Measurements from ENCODE around the gene PCDH9.

PCDH9 gene

DNA sequence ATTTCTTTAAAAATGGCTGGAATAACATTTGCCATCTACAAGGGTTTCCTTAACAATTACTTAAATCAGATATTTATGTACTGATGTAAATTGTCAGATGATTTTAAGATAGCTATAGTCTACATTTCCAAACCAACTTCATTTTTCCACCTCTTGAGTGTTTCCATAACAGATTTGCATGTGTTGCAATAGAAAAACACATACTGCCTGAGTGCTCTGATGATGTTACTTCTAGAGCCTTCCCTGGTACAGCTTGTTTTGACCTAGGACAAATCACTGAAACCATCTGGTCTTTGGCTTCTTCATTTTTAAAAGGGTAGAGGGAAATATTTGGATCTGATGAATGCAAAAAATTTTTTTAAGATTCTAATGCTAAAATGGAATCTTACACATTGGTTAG lies 245.9 kb downstream of the PCDH9 start:
- no peaks in the 10 kb centered on the region for H3K9me3 ChIP-seq (ENCODE audit: control insufficient read depth, low read depth, low read length)
- H3K4me1 ChIP-seq (ENCODE audit: control insufficient read depth, low read depth, low read length), result no peaks in the 10 kb centered on the region
- H3K4me3 ChIP-seq (ENCODE audit: low read length), result no peak overlapping the region
- H3K36me3 ChIP-seq (ENCODE audit: control insufficient read depth, low read depth, low read length), result no peaks in the 10 kb centered on the region
- H3K27me3 ChIP-seq (ENCODE audit: control insufficient read depth, insufficient read depth, low read length), result no peaks in the 10 kb centered on the region
- no peak overlapping the region for H3K9ac ChIP-seq (ENCODE audit: low read length)
- no peak overlapping the region for H3K27ac ChIP-seq (ENCODE audit: low read length)

DNA sequence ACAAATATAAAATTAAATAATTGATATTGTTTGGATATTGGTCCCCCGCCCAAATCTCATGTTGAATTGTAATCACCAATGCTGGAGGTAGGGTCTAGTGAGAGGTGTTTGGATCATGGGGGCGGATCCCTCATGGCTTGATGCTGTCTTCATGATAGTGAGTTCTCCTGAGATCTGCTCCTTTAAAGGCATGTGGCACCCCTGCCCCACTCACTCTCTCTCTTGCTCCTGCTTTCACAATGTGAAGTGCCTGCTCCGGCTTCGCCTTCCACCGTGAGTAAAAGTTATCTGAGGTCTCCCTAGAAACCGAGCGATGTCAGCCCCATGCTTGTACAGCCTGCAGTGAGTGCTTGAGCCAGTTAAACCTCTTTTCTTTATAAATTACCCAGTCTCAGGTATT lies 248.2 kb downstream of the PCDH9 start:
- Histone ChIP-seq H3K36me3 (ENCODE audit: control insufficient read depth, low read depth, low read length) (no peaks in the 10 kb centered on the region), H3K4me1 (ENCODE audit: control insufficient read depth, low read depth, low read length) (no peaks in the 10 kb centered on the region), H3K9me3 (ENCODE audit: control insufficient read depth, low read depth, low read length) (no peaks in the 10 kb centered on the region), H3K4me3 (ENCODE audit: low read length) (no peak overlapping the region), H3K27ac (ENCODE audit: low read length) (no peak overlapping the region), H3K9ac (ENCODE audit: low read length) (no peak overlapping the region), H3K27me3 (ENCODE audit: control insufficient read depth, insufficient read depth, low read length) (no peaks in the 10 kb centered on the region)

DNA sequence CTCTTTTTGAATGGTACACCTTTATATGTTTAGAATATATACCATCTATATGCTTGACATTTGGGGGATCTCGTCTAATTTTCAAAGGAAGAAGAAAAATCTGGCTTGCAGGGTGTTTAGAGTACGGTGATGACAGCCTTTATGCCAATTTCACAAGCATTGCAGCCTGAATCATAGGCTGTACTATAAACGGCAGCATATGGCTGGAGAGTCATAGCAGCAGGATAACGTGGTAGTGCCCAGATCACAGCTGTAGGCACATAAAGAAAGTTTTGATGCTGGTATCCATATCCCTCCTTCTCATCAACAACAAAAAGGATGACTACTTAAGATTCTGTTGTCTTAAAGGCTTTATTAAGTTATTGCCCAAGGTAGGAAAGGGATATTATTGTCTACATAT lies 253.0 kb downstream of the PCDH9 start:
- H3K4me3 ChIP-seq (ENCODE audit: low read length), result no peak overlapping the region
- H3K4me1 ChIP-seq (ENCODE audit: control insufficient read depth, low read depth, low read length), result no peaks in the 10 kb centered on the region
- no peaks in the 10 kb centered on the region for H3K36me3 ChIP-seq (ENCODE audit: control insufficient read depth, low read depth, low read length)
- H3K9ac ChIP-seq (ENCODE audit: low read length), result no peak overlapping the region
- no peaks in the 10 kb centered on the region for H3K27me3 ChIP-seq (ENCODE audit: control insufficient read depth, insufficient read depth, low read length)
- no peak overlapping the region for H3K27ac ChIP-seq (ENCODE audit: low read length)
- no peaks in the 10 kb centered on the region for H3K9me3 ChIP-seq (ENCODE audit: control insufficient read depth, low read depth, low read length)

DNA sequence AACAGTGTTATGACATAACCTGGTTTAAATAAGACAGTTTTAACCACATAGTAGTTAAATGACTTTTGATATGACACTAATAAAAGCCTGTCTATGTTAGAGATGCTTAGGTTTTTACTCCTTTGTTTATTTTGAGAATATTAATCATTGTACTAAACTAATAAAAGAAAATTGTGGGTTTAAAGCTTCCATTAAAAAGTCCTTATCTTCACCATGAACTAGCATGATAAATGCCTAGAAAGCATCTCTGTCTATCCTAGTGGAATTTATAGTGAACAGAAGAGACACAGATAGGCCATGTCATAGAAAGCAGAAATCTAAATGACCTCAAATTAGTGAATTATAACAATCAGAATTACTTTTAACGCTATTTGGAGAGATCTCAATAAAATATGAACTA lies 255.2 kb downstream of the PCDH9 start:
- Histone ChIP-seq H3K9me3 (ENCODE audit: control insufficient read depth, low read depth, low read length) (no peaks in the 10 kb centered on the region), H3K9ac (ENCODE audit: low read length) (no peak overlapping the region), H3K4me3 (ENCODE audit: low read length) (no peak overlapping the region), H3K36me3 (ENCODE audit: control insufficient read depth, low read depth, low read length) (no peaks in the 10 kb centered on the region), H3K27ac (ENCODE audit: low read length) (no peak overlapping the region), H3K4me1 (ENCODE audit: control insufficient read depth, low read depth, low read length) (peaks cover 6% of the 10 kb centered on the region), H3K27me3 (ENCODE audit: control insufficient read depth, insufficient read depth, low read length) (no peaks in the 10 kb centered on the region)

- H3K36me3 ChIP-seq (ENCODE audit: control insufficient read depth, low read depth, low read length), result no peaks in the 10 kb centered on the region
- no peaks in the 10 kb centered on the region for H3K27me3 ChIP-seq (ENCODE audit: control insufficient read depth, insufficient read depth, low read length)
- peaks cover 6% of the 10 kb centered on the region for H3K4me1 ChIP-seq (ENCODE audit: control insufficient read depth, low read depth, low read length)
- H3K9ac ChIP-seq (ENCODE audit: low read length), result no peak overlapping the region
- no peak overlapping the region for H3K27ac ChIP-seq (ENCODE audit: low read length)
- H3K9me3 ChIP-seq (ENCODE audit: control insufficient read depth, low read depth, low read length), result no peaks in the 10 kb centered on the region
- no peak overlapping the region for H3K4me3 ChIP-seq (ENCODE audit: low read length)
These were observed 256.0 kb downstream of the PCDH9 start for GRCh38 chr13:66974174-66974573.

GRCh38 chr13:66972659-66973058 lies 257.5 kb downstream of the PCDH9 start:
- Histone ChIP-seq H3K36me3 (ENCODE audit: control insufficient read depth, low read depth, low read length) (no peaks in the 10 kb centered on the region), H3K27ac (ENCODE audit: low read length) (no peak overlapping the region), H3K27me3 (ENCODE audit: control insufficient read depth, insufficient read depth, low read length) (no peaks in the 10 kb centered on the region)

GRCh38 chr13:66971004-66971403 lies 259.1 kb downstream of the PCDH9 start:
- Histone ChIP-seq H3K36me3 (ENCODE audit: control insufficient read depth, low read depth, low read length) (no peaks in the 10 kb centered on the region), H3K4me1 (ENCODE audit: control insufficient read depth, low read depth, low read length) (peaks cover 6% of the 10 kb centered on the region)

More at GRCh38 chr13:66972659-66973058, 257.5 kb downstream of the PCDH9 start:
- Histone ChIP-seq H3K4me1 (ENCODE audit: control insufficient read depth, low read depth, low read length) (peaks cover 6% of the 10 kb centered on the region), H3K9ac (ENCODE audit: low read length) (no peak overlapping the region), H3K4me3 (ENCODE audit: low read length) (no peak overlapping the region), H3K9me3 (ENCODE audit: control insufficient read depth, low read depth, low read length) (no peaks in the 10 kb centered on the region)

DNA sequence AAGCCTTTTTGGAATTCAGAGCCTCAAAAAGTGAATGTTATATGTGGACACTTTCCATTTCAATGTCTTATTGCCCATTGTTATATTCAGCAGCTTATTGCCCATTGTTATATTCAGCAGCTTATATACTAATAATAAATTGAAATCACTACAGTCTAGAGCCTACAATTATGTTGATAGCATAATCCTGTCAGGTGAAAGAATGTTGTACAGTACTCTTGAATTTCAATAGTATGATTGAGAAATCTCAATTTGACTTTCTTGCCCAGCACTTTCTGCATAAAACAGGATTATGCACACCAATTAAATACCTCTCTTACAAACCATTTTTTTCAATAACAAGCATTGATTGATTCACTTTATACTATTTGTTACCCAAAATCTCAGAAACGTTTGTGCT lies 260.8 kb downstream of the PCDH9 start:
- H3K9ac ChIP-seq (ENCODE audit: low read length), result no peak overlapping the region
- H3K27me3 ChIP-seq (ENCODE audit: control insufficient read depth, insufficient read depth, low read length), result no peaks in the 10 kb centered on the region
- no peak overlapping the region for H3K27ac ChIP-seq (ENCODE audit: low read length)
- no peaks in the 10 kb centered on the region for H3K9me3 ChIP-seq (ENCODE audit: control insufficient read depth, low read depth, low read length)
- peaks cover 6% of the 10 kb centered on the region for H3K4me1 ChIP-seq (ENCODE audit: control insufficient read depth, low read depth, low read length)
- no peaks in the 10 kb centered on the region for H3K36me3 ChIP-seq (ENCODE audit: control insufficient read depth, low read depth, low read length)
- H3K4me3 ChIP-seq (ENCODE audit: low read length), result no peak overlapping the region

More at GRCh38 chr13:66971004-66971403, 259.1 kb downstream of the PCDH9 start:
- Histone ChIP-seq H3K4me3 (ENCODE audit: low read length) (no peak overlapping the region), H3K9me3 (ENCODE audit: control insufficient read depth, low read depth, low read length) (no peaks in the 10 kb centered on the region), H3K27ac (ENCODE audit: low read length) (no peak overlapping the region), H3K9ac (ENCODE audit: low read length) (no peak overlapping the region), H3K27me3 (ENCODE audit: control insufficient read depth, insufficient read depth, low read length) (no peaks in the 10 kb centered on the region)

- Histone ChIP-seq H3K27ac (ENCODE audit: low read length) (no peak overlapping the region), H3K4me3 (ENCODE audit: low read length) (no peak overlapping the region), H3K9me3 (ENCODE audit: control insufficient read depth, low read depth, low read length) (no peaks in the 10 kb centered on the region), H3K27me3 (ENCODE audit: control insufficient read depth, insufficient read depth, low read length) (no peaks in the 10 kb centered on the region), H3K36me3 (ENCODE audit: control insufficient read depth, low read depth, low read length) (no peaks in the 10 kb centered on the region), H3K4me1 (ENCODE audit: control insufficient read depth, low read depth, low read length) (peaks cover 6% of the 10 kb centered on the region), H3K9ac (ENCODE audit: low read length) (no peak overlapping the region)
These were observed 262.1 kb downstream of the PCDH9 start for GRCh38 chr13:66967811-66968597.

DNA sequence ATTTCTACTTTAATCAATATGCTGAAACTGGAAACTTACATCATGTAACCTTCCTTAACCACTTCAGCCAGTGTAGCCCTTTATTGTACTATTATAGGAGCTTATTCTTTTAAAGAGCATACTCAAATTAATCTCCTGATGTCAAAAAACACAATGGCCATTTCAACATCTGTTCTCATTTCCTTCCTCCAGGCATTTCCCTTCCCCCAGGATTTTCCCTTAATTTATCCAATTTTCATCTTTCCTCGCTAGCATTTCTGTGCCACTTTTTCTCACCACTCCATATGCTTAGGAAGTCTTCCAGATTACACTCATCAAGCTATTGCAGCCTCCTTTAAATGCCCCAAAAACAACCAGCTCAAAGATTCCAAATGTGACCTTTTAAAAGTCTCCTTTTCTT lies 265.0 kb downstream of the PCDH9 start:
- Histone ChIP-seq H3K27ac (ENCODE audit: low read length) (no peak overlapping the region), H3K9me3 (ENCODE audit: control insufficient read depth, low read depth, low read length) (no peaks in the 10 kb centered on the region), H3K4me3 (ENCODE audit: low read length) (no peak overlapping the region), H3K9ac (ENCODE audit: low read length) (no peak overlapping the region), H3K36me3 (ENCODE audit: control insufficient read depth, low read depth, low read length) (no peaks in the 10 kb centered on the region), H3K4me1 (ENCODE audit: control insufficient read depth, low read depth, low read length) (no peaks in the 10 kb centered on the region), H3K27me3 (ENCODE audit: control insufficient read depth, insufficient read depth, low read length) (no peaks in the 10 kb centered on the region)

DNA sequence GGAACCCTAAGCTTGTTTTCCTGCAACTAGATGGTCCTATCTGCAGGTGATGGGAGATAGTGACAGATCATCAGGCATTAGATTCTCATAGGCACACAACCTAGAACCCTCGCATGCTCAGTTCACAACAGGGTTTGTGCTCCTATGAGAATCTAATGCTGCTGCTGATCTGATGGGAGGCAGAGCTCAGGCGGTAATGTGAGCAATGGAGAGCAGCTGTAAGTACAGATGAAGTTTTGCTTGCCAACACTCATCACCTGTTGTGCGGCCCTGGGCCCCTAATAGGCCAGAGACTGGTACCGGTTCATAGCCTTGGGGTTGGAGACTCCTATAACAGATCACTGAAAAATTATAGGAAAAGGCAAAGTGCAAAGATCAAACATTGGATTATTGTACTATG lies 267.2 kb downstream of the PCDH9 start:
- Histone ChIP-seq H3K4me3 (ENCODE audit: low read length) (no peak overlapping the region), H3K9me3 (ENCODE audit: control insufficient read depth, low read depth, low read length) (no peaks in the 10 kb centered on the region), H3K4me1 (ENCODE audit: control insufficient read depth, low read depth, low read length) (no peaks in the 10 kb centered on the region), H3K9ac (ENCODE audit: low read length) (no peak overlapping the region), H3K27me3 (ENCODE audit: control insufficient read depth, insufficient read depth, low read length) (no peaks in the 10 kb centered on the region), H3K36me3 (ENCODE audit: control insufficient read depth, low read depth, low read length) (no peaks in the 10 kb centered on the region), H3K27ac (ENCODE audit: low read length) (no peak overlapping the region)

DNA sequence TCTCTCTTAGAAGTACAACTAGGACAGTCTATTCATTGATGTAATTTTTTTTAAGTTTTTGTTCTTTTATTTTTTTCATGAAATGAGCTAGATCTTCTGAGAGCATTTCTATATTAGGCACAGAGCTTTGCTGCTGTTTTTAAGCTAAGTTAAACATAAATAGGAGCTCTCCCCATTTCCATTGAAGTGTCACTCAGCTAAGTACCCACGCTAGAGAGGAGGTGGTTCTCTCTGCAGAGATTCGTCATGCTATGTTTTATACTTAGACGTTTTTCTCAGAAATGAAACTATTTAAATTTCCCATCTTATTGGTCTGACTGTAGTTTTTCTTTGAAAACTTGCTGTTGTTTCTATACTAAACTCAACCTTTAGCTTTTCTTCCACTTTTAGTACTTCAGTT lies 271.5 kb downstream of the PCDH9 start:
- H3K27me3 ChIP-seq (ENCODE audit: control insufficient read depth, insufficient read depth, low read length), result no peaks in the 10 kb centered on the region
- no peak overlapping the region for H3K27ac ChIP-seq (ENCODE audit: low read length)
- H3K4me1 ChIP-seq (ENCODE audit: control insufficient read depth, low read depth, low read length), result no peaks in the 10 kb centered on the region
- no peak overlapping the region for H3K9ac ChIP-seq (ENCODE audit: low read length)
- no peaks in the 10 kb centered on the region for H3K36me3 ChIP-seq (ENCODE audit: control insufficient read depth, low read depth, low read length)
- H3K4me3 ChIP-seq (ENCODE audit: low read length), result no peak overlapping the region
- H3K9me3 ChIP-seq (ENCODE audit: control insufficient read depth, low read depth, low read length), result no peaks in the 10 kb centered on the region
